Neural progenitor cell (in vitro differentiated cells): Measurements from ENCODE around the gene ACTR5. TPM values are rescaled to one million over a fixed set of nuclear protein-coding genes. Genes with fewer than 3 reads are reported as not detected.

Source experiments
- DNase-seq: peaks from one replicate; pipeline ENCODE4 v3.0.0-alpha.2; 2016; ENCODE audit warnings: low spot score
- H2AFZ ChIP-seq: fragments of 200-600 bp; sonication (generic); replicated peaks from 2 replicates; pipeline ENCODE4 v1.6.1; 2016; ENCODE audit warnings: antibody characterized with exemption
- H3F3A ChIP-seq: fragments of 200-600 bp; sonication (generic); 2 replicates; pipeline ENCODE4 v1.6.1; 2016; ENCODE audit warnings: antibody characterized with exemption, low read depth
- H3K27ac ChIP-seq: fragments of 200-600 bp; sonication (generic); 2 replicates; pipeline ENCODE4 v1.5.1; 2016; ENCODE audit warnings: mild to moderate bottlenecking
- H3K27me3 ChIP-seq: fragments of 200-600 bp; sonication (generic); 2 replicates; pipeline ENCODE4 v1.6.1; 2016; ENCODE audit warnings: mild to moderate bottlenecking, moderate library complexity
- H3K36me3 ChIP-seq: fragments of 200-600 bp; sonication (generic); 2 replicates; pipeline ENCODE4 v1.5.1; 2016
- H3K4me1 ChIP-seq: fragments of 200-600 bp; sonication (generic); 2 replicates; pipeline ENCODE4 v1.6.1; 2016; ENCODE audit warnings: mixed run types
- H3K4me2 ChIP-seq: fragments of 200-600 bp; sonication (generic); 2 replicates; pipeline ENCODE4 v1.6.1; 2016
- H3K4me3 ChIP-seq: fragments of 200-600 bp; sonication (generic); 2 replicates; pipeline ENCODE4 v1.5.1; 2016
- H3K79me2 ChIP-seq: fragments of 200-600 bp; sonication (generic); 2 replicates; pipeline ENCODE4 v1.6.1; 2016; ENCODE audit warnings: low read depth
- H3K9ac ChIP-seq: fragments of 200-600 bp; sonication (generic); 2 replicates; pipeline ENCODE4 v1.6.1; 2016
- H3K9me3 ChIP-seq: fragments of 200-600 bp; sonication (generic); 2 replicates; pipeline ENCODE4 v1.5.1; 2016; ENCODE audit warnings: low read depth
- H4K20me1 ChIP-seq: fragments of 200-600 bp; sonication (generic); 2 replicates; pipeline ENCODE4 v1.6.1; 2016; ENCODE audit warnings: low read depth
- H3K27ac Mint-ChIP-seq: 3 replicates; pipeline ENCODE4 v1.8.0; 2021; ENCODE audit warnings: mixed read lengths
- H3K27me3 Mint-ChIP-seq: 2 replicates; pipeline ENCODE4 v1.8.0; 2022; ENCODE audit warnings: low read depth, mild to moderate bottlenecking, inconsistent platforms, moderate library complexity, mixed read lengths; ENCODE audit not compliant: insufficient read depth
- H3K36me3 Mint-ChIP-seq: 3 replicates; pipeline ENCODE4 v1.8.0; 2021; ENCODE audit warnings: mixed read lengths
- H3K4me1 Mint-ChIP-seq: 3 replicates; pipeline ENCODE4 v1.8.0; 2021; ENCODE audit warnings: mixed read lengths
- H3K4me3 Mint-ChIP-seq: 3 replicates; pipeline ENCODE4 v1.8.0; 2021; ENCODE audit warnings: mild to moderate bottlenecking, moderate library complexity, mixed read lengths
- H3K9me3 Mint-ChIP-seq: 3 replicates; pipeline ENCODE4 v1.8.0; 2020; ENCODE audit warnings: mixed read lengths
- CTCF ChIP-seq: fragments of 200-600 bp; sonication (generic); IDR thresholded peaks from 2 replicates; pipeline ENCODE4 v1.5.1; 2017; ENCODE audit warnings: antibody characterized with exemption, mild to moderate bottlenecking
- EZH2 ChIP-seq: fragments of 200-600 bp; sonication (generic); IDR thresholded peaks from 2 replicates; pipeline ENCODE4 v1.6.1; 2017; ENCODE audit warnings: antibody characterized with exemption, mild to moderate bottlenecking, moderate library complexity
- EZH2phosphoT487 ChIP-seq: fragments of 200-600 bp; sonication (generic); IDR thresholded peaks from 2 replicates; pipeline ENCODE4 v1.6.1; 2017; ENCODE audit warnings: antibody characterized with exemption
- total RNA-seq: library from RNA; depleted of rRNA; stranded (reverse); fragments of >200 nt; gene quantifications from 2 replicates; pipeline ENCODE4 v1.2.3, GENCODE V29; 2015; ENCODE audit warnings: low replicate concordance

The ACTR5 gene
- total RNA-seq, 1 donor from 2014 or later = 9.2 TPM

- H3K4me3 Mint-ChIP-seq = no peak overlapping the region
- Histone ChIP-seq H3K9me3 (no peaks in the 10 kb centered on the region), H3K79me2 (no peaks in the 10 kb centered on the region), H3K36me3 (peaks cover 6% of the 10 kb centered on the region), H3K9ac (no peak overlapping the region), H3K27me3 (no peaks in the 10 kb centered on the region), H3K4me1 (no peaks in the 10 kb centered on the region), H2AFZ (no peak overlapping the region), H3K27ac (no peak overlapping the region), H4K20me1 (no peaks in the 10 kb centered on the region), H3F3A (no peaks in the 10 kb centered on the region), H3K4me3 (no peak overlapping the region), H3K4me2 (no peak overlapping the region)
- H3K9me3 Mint-ChIP-seq = no peaks in the 10 kb centered on the region
- TF ChIP-seq EZH2phosphoT487 (no peak), CTCF (no peak), EZH2 (no peak)
- no peak overlapping the region for H3K27ac Mint-ChIP-seq
- peaks cover 2% of the 10 kb centered on the region for H3K4me1 Mint-ChIP-seq
- no peaks in the 10 kb centered on the region for H3K27me3 Mint-ChIP-seq
- H3K36me3 Mint-ChIP-seq = peaks cover 39% of the 10 kb centered on the region
- no peak for DNase-seq
Measured at GRCh38 chr20:38757145-38757775, 9.0 kb downstream of the ACTR5 start.

- Histone ChIP-seq H2AFZ (no peak overlapping the region), H3K4me2 (no peak overlapping the region), H3K27ac (no peak overlapping the region), H3K9me3 (no peaks in the 10 kb centered on the region), H3K4me3 (no peak overlapping the region), H3F3A (no peaks in the 10 kb centered on the region), H3K27me3 (no peaks in the 10 kb centered on the region), H3K9ac (no peak overlapping the region), H3K36me3 (no peaks in the 10 kb centered on the region), H3K79me2 (no peaks in the 10 kb centered on the region), H3K4me1 (no peaks in the 10 kb centered on the region), H4K20me1 (no peaks in the 10 kb centered on the region)
- Mint-ChIP-seq H3K4me1 (peaks cover 2% of the 10 kb centered on the region), H3K36me3 (peaks cover 42% of the 10 kb centered on the region), H3K9me3 (no peaks in the 10 kb centered on the region), H3K4me3 (no peak overlapping the region), H3K27me3 (no peaks in the 10 kb centered on the region), H3K27ac (no peak overlapping the region)
- DNase-seq = no peak
- TF ChIP-seq EZH2phosphoT487 (no peak), CTCF (no peak), EZH2 (no peak)
Measured at GRCh38 chr20:38759106-38759505, 10.8 kb downstream of the ACTR5 start.

- peaks cover 35% of the 10 kb centered on the region for H3K36me3 Mint-ChIP-seq
Measured at GRCh38 chr20:38760978-38761377, 12.7 kb downstream of the ACTR5 start.

More at GRCh38 chr20:38760978-38761377, 12.7 kb downstream of the ACTR5 start:
- Histone ChIP-seq H3K4me2 (no peak overlapping the region), H3K27ac (no peak overlapping the region), H4K20me1 (no peaks in the 10 kb centered on the region), H3K4me3 (no peak overlapping the region), H3K9ac (no peak overlapping the region), H3K9me3 (no peaks in the 10 kb centered on the region), H3F3A (no peaks in the 10 kb centered on the region), H3K27me3 (no peaks in the 10 kb centered on the region), H2AFZ (no peak overlapping the region), H3K36me3 (no peaks in the 10 kb centered on the region), H3K79me2 (no peaks in the 10 kb centered on the region), H3K4me1 (no peaks in the 10 kb centered on the region)
- Mint-ChIP-seq H3K4me3 (no peak overlapping the region), H3K27ac (no peak overlapping the region), H3K9me3 (no peaks in the 10 kb centered on the region), H3K27me3 (no peaks in the 10 kb centered on the region), H3K4me1 (peaks cover 2% of the 10 kb centered on the region)
- TF ChIP-seq EZH2 = no peak
- no peak for TF ChIP-seq EZH2phosphoT487
- TF ChIP-seq CTCF = no peak
- no peak for DNase-seq
